Measurements from ENCODE around the gene TENM4. TPM values are rescaled to one million over a fixed set of nuclear protein-coding genes. Genes with fewer than 3 reads are reported as not detected.

Gene TENM4
- total and polyA plus RNA-seq, 2 of the 13 experiments (the other 11 are each of a cell fraction or from before 2014, with no cell fraction given): not detected

- TF ChIP-seq NFAT5 (CRISPR knock-in tag; IDR thresholded peaks at IDR 0.05): no peak
- no peak for TF ChIP-seq MED13 (CRISPR knock-in tag; IDR thresholded peaks at IDR 0.05)
- TF ChIP-seq DR1 (CRISPR knock-in tag; IDR thresholded peaks at IDR 0.05): no peak
These were observed 48.7 kb downstream of the TENM4 start (continued) for GRCh38 chr11:79392161-79392560.

GRCh38 chr11:79390923-79391322 is 49.9 kb downstream of the TENM4 start:
- no peaks in the 10 kb centered on the region for H3K36me3 ChIP-seq (replicated peaks in 1 of 2; ENCODE audit: control insufficient read depth in 1 of 2, insufficient read depth in 2 of 2, low read length in 2 of 2)
- no peak overlapping the region for H3K27ac ChIP-seq (ENCODE audit: extremely low read length, insufficient read depth, low read length)
- ATAC-seq (no peak), DNase-seq (ENCODE audit: low spot score) (no peak), FAIRE-seq (no peak)
- no peak overlapping the region for H3K4me3 ChIP-seq (replicated peaks in 1 of 3; ENCODE audit: insufficient read depth in 1 of 3, low read depth in 2 of 3, low read length in 3 of 3)
- intact Hi-C loops (cut with micrococcal nuclease; ENCODE audit: unreplicated experiment): no loop called here
- no peak overlapping the region for H3K4me2 ChIP-seq (ENCODE audit: low read depth, low read length)
- no peaks in the 10 kb centered on the region for H3K9me3 ChIP-seq (ENCODE audit: low read length)
- no peak overlapping the region for H3K9ac ChIP-seq (ENCODE audit: insufficient read depth, low read depth, low read length)
- 30% methylated on average over 2 of the region's 2 CpGs for WGBS (ENCODE audit: low lambda C conversion rate)
- no TSS peak for BruUV-seq (replicated peaks)
- TF ChIP-seq ZNF678 (CRISPR knock-in tag; IDR thresholded peaks at IDR 0.05): no peak
- TF ChIP-seq EZH2 (conservative IDR thresholded peaks at IDR 0.05; ENCODE audit: low read depth, low read length): no peak
- TF ChIP-seq ZNF329 (CRISPR knock-in tag; IDR thresholded peaks at IDR 0.05; ENCODE audit: low read depth): no peak
- TF ChIP-seq ZNF780A (CRISPR knock-in tag; IDR thresholded peaks at IDR 0.05): no peak
- TF ChIP-seq ZNF335 (CRISPR knock-in tag; IDR thresholded peaks at IDR 0.05): no peak
- TF ChIP-seq ZNF281 (CRISPR knock-in tag; IDR thresholded peaks at IDR 0.05; ENCODE audit: borderline replicate concordance): no peak
- TF ChIP-seq ZNF121 (CRISPR knock-in tag; IDR thresholded peaks at IDR 0.05): no peak
- TF ChIP-seq ZNF225 (CRISPR knock-in tag; IDR thresholded peaks at IDR 0.05): no peak
- no peak for TF ChIP-seq PLRG1 (conservative IDR thresholded peaks at IDR 0.05)
- TF ChIP-seq FOXP1 (IDR thresholded peaks at IDR 0.05): no peak
- TF ChIP-seq FOXP1 (CRISPR knock-in tag; IDR thresholded peaks at IDR 0.05): no peak
- H4K20me1 ChIP-seq (ENCODE audit: insufficient read depth, low read length): no peaks in the 10 kb centered on the region
- H3K27me3 ChIP-seq (ENCODE audit: control insufficient read depth in 1 of 2, insufficient read depth in 2 of 2, low read length in 2 of 2): no peaks in the 10 kb centered on the region
- ChIA-PET POLR2A (no interaction called here), CTCF (ENCODE audit: low intra/inter-chr PET ratio, low total read pairs) (no interaction called here)
- in situ Hi-C loops (cut with HindIII; ENCODE audit: extremely low pct_ligation_motif_present, low pct_unique_long_range_greater_than_20kb): no loop called here
- H3K4me1 ChIP-seq (ENCODE audit: insufficient read depth, low read length): no peaks in the 10 kb centered on the region
- no peaks in the 10 kb centered on the region for H3K79me2 ChIP-seq (ENCODE audit: insufficient read depth, low read length)
- H2AFZ ChIP-seq (ENCODE audit: low read length): no peak overlapping the region

All from HepG2 (cell line).